Motor neuron (in vitro differentiated cells): Measurements from ENCODE around the gene PIMREG. TPM values are rescaled to one million over a fixed set of nuclear protein-coding genes. Genes with fewer than 3 reads are reported as not detected.

Experiments
- ATAC-seq, 8 experiments: fragments of 200-7000 bp; cut with Tn5 transposase; replicated peaks in 6 of 8; 2 replicates each; pipeline ENCODE4 v1.8.0; 2021; ENCODE audit warnings: mild to moderate bottlenecking in 8 of 8, moderate library complexity in 8 of 8
- H3K27ac ChIP-seq, 2 donors: fragments of 250-450 bp; sonication (Bioruptor Pico); 2 replicates each; pipeline ENCODE4 v1.9.0; 2021; ENCODE audit warnings: antibody characterized with exemption in 2 of 2, mild to moderate bottlenecking in 2 of 2, moderate library complexity in 1 of 2
- H3K4me1 ChIP-seq, 2 donors: fragments of 250-450 bp; sonication (Bioruptor Pico); replicated peaks in 1 of 2; 2 replicates each; pipeline ENCODE4 v1.6.1; 2021; ENCODE audit warnings: antibody characterized with exemption in 2 of 2, mild to moderate bottlenecking in 2 of 2, moderate library complexity in 1 of 2
- H3K4me3 ChIP-seq, 5 donors: fragments of 250-450 bp; sonication (Bioruptor Pico); 2 replicates each; pipeline ENCODE4 v1.9.0; 2021; ENCODE audit warnings: antibody characterized with exemption in 5 of 5, mild to moderate bottlenecking in 5 of 5, moderate library complexity in 4 of 5
- WGBS, 10 experiments: fragments of 450-650 bp; shearing (Covaris generic); methylation state at CpG; one replicate each; pipeline ENCODE4 v1.0.0; 2022; 5-methylcytosine and 5-hydroxymethylcytosine counted together
- in situ Hi-C, 9 experiments: fragments of 400-800 bp; cut with MboI; loops; one replicate each; pipeline ENCODE4 v1.15.0; 2021; ENCODE audit warnings: low sequenced_read_pairs in 9 of 9, low pct_unique_long_range_greater_than_20kb in 2 of 9; ENCODE audit not compliant: unreplicated experiment in 9 of 9
- total RNA-seq, 8 experiments: library from RNA; unstranded; fragments of 300-600 nt; gene quantifications; 2 replicates each; pipeline versions ENCODE4 v1.2.3 to v1.2.4, GENCODE V29; 2022

PIMREG gene
- total RNA-seq = 10 to 100 TPM in 3 of 8 experiments, 1 to 10 TPM in 3, under 1 TPM in 1, not detected in 1; 0.71 to 47.6 (median 3.5) TPM

GRCh38 chr17:6443692-6444570, at the start of gene PIMREG:
TSS of gene PIMREG (plus strand) at chr17:6444455. CDS start at chr17:6445111, 656 bp downstream.
- WGBS, 10 experiments = 20% methylated on average over 1 of the region's 62 CpGs; no CpG with 5 or more reads in 9 of the 10 experiments
- peak within 1 kb of the TSS; percentile 39 to 57 (median 47) for H3K4me3 ChIP-seq
- ATAC-seq = peak; percentile 90 to 97 (median 92)
- in situ Hi-C loops = loop anchor here in 2 of 9 experiments (10.0 to 25.0 kb wide), 2 partner anchors 857 to 859 kb away; partner anchors contain the start of gene NLRP1 (in 2 of the 2)
- peaks cover 16 to 19% of the 10 kb centered on the region in 2 donors for H3K4me1 ChIP-seq
- peak within 1 kb of the TSS; percentile 86 to 87 for H3K27ac ChIP-seq

- Histone ChIP-seq H3K27ac (no peak overlapping the region), H3K4me1 (peaks cover 0 to 3% of the 10 kb centered on the region in 2 donors), H3K4me3 (no peak overlapping the region)
- no peak for ATAC-seq
- WGBS, 10 experiments = 0 to 67% (median 0%) methylated on average over 1 to 2 of the region's 2 CpGs; no CpG with 5 or more reads in 1 of the 10 experiments
- in situ Hi-C loops = no loop called here
Measured at GRCh38 chr17:6398955-6399354, 45.3 kb upstream of the PIMREG start.

GRCh38 chr17:6402258-6402657, 42.0 kb upstream of the PIMREG start:
- 5 to 86% (median 79%) methylated on average over 2 to 6 of the region's 6 CpGs for WGBS, 10 experiments
- Histone ChIP-seq H3K27ac (no peak overlapping the region), H3K4me3 (no peak overlapping the region), H3K4me1 (no peaks in the 10 kb centered on the region)
- no peak for ATAC-seq
- in situ Hi-C loops = loop anchor here in 3 of 9 experiments (25.0 kb wide), 2 partner anchors 315 to 690 kb away; no protein-coding TSS in a partner anchor

- in situ Hi-C loops = loop anchor here in 3 of 9 experiments (25.0 kb wide), 2 partner anchors 321 to 696 kb away; no protein-coding TSS in a partner anchor
- 40 to 90% (median 63%) methylated on average over 3 to 6 of the region's 6 CpGs; no CpG with 5 or more reads in 4 of the 10 experiments for WGBS, 10 experiments
- H3K27ac ChIP-seq = no peak overlapping the region
- peaks cover 0 to 4% of the 10 kb centered on the region in 2 donors for H3K4me1 ChIP-seq
- no peak for ATAC-seq
- no peak overlapping the region for H3K4me3 ChIP-seq
Measured at GRCh38 chr17:6408276-6408675, 36.0 kb upstream of the PIMREG start.

GRCh38 chr17:6408735-6409134, 35.5 kb upstream of the PIMREG start:
- peak in 2 of 8 experiments; percentile 46 to 59 for ATAC-seq
- in situ Hi-C loops = loop anchor here in 3 of 9 experiments (25.0 kb wide), 2 partner anchors 321 to 696 kb away; no protein-coding TSS in a partner anchor
- H3K4me1 ChIP-seq = peaks cover 0 to 4% of the 10 kb centered on the region in 2 donors
- no peak overlapping the region for H3K27ac ChIP-seq
- H3K4me3 ChIP-seq = no peak overlapping the region
- WGBS, 10 experiments = 46 to 80% (median 66%) methylated on average over 2 to 8 of the region's 10 CpGs; no CpG with 5 or more reads in 2 of the 10 experiments

- H3K27ac ChIP-seq = no peak overlapping the region
- no peak overlapping the region for H3K4me3 ChIP-seq
- 83 to 100% (median 83%) methylated on average over 1 of the region's 1 CpG; no CpG with 5 or more reads in 7 of the 10 experiments for WGBS, 10 experiments
- peaks cover 4 to 6% of the 10 kb centered on the region in 2 donors for H3K4me1 ChIP-seq
- in situ Hi-C loops = loop anchor here in 3 of 9 experiments (10.0 to 25.0 kb wide), 5 partner anchors 326 to 828 kb away; partner anchors contain the start of genes NLRP1 (in 1 of the 3) and WSCD1 (in 1 of the 3)
- ATAC-seq = peak; percentile 21 to 70 (median 44)
Measured at GRCh38 chr17:6413065-6413464, 31.2 kb upstream of the PIMREG start.

GRCh38 chr17:6415616-6416015, 28.6 kb upstream of the PIMREG start:
- in situ Hi-C loops = loop anchor here in 3 of 9 experiments (10.0 to 25.0 kb wide), 5 partner anchors 328 to 831 kb away; partner anchors contain the start of genes NLRP1 (in 1 of the 3) and WSCD1 (in 1 of the 3)
- Histone ChIP-seq H3K4me3 (no peak overlapping the region), H3K27ac (no peak overlapping the region), H3K4me1 (peaks cover 0 to 6% of the 10 kb centered on the region in 2 donors)
- WGBS, 10 experiments = 10 to 100% (median 38%) methylated on average over 2 to 4 of the region's 8 CpGs; no CpG with 5 or more reads in 7 of the 10 experiments
- no peak for ATAC-seq

GRCh38 chr17:6420173-6420641, 24.0 kb upstream of the PIMREG start:
- 0 to 100% (median 30%) methylated on average over 1 to 6 of the region's 13 CpGs; no CpG with 5 or more reads in 4 of the 10 experiments for WGBS, 10 experiments
- peak in 1 of 8 experiments; percentile 12 for ATAC-seq
- Histone ChIP-seq H3K4me1 (peaks cover 0 to 6% of the 10 kb centered on the region in 2 donors), H3K27ac (no peak overlapping the region), H3K4me3 (no peak overlapping the region)
- in situ Hi-C loops = loop anchor here in 8 of 9 experiments (10.0 to 25.0 kb wide), 4 partner anchors 333 to 835 kb away; partner anchors contain the start of gene NLRP1 (in 4 of the 8)

GRCh38 chr17:6421700-6422604, 22.3 kb upstream of the PIMREG start:
- no peak overlapping the region for H3K4me3 ChIP-seq
- peaks cover 0 to 2% of the 10 kb centered on the region in 2 donors for H3K4me1 ChIP-seq
- ATAC-seq = peak; percentile 91 to 96 (median 93)
- H3K27ac ChIP-seq = no peak overlapping the region
- in situ Hi-C loops = loop anchor here in 8 of 9 experiments (10.0 to 25.0 kb wide), 4 partner anchors 335 to 837 kb away; partner anchors contain the start of gene NLRP1 (in 4 of the 8)
- 0 to 100% (median 30%) methylated on average over 1 to 7 of the region's 13 CpGs; no CpG with 5 or more reads in 1 of the 10 experiments for WGBS, 10 experiments

- in situ Hi-C loops = loop anchor here in 8 of 9 experiments (10.0 to 25.0 kb wide), 4 partner anchors 335 to 838 kb away; partner anchors contain the start of gene NLRP1 (in 4 of the 8)
Measured at GRCh38 chr17:6422654-6423241, 21.5 kb upstream of the PIMREG start.

GRCh38 chr17:6423931-6424330, 20.3 kb upstream of the PIMREG start:
- WGBS, 10 experiments = 10 to 100% (median 82%) methylated on average over 1 to 9 of the region's 14 CpGs; no CpG with 5 or more reads in 2 of the 10 experiments
- in situ Hi-C loops = loop anchor here in 8 of 9 experiments (10.0 to 25.0 kb wide), 4 partner anchors 337 to 839 kb away; partner anchors contain the start of gene NLRP1 (in 4 of the 8)
- H3K4me3 ChIP-seq = no peak overlapping the region
- no peak overlapping the region for H3K27ac ChIP-seq
- no peaks in the 10 kb centered on the region for H3K4me1 ChIP-seq
- ATAC-seq = no peak

More at GRCh38 chr17:6422654-6423241, 21.5 kb upstream of the PIMREG start:
- H3K4me1 ChIP-seq = no peaks in the 10 kb centered on the region
- no peak for ATAC-seq
- H3K27ac ChIP-seq = no peak overlapping the region
- no peak overlapping the region for H3K4me3 ChIP-seq
- WGBS, 10 experiments = 0 to 68% (median 20%) methylated on average over 1 to 5 of the region's 13 CpGs; no CpG with 5 or more reads in 3 of the 10 experiments
